Measurements from ENCODE around the gene SEC16B.

SEC16B gene

DNA sequence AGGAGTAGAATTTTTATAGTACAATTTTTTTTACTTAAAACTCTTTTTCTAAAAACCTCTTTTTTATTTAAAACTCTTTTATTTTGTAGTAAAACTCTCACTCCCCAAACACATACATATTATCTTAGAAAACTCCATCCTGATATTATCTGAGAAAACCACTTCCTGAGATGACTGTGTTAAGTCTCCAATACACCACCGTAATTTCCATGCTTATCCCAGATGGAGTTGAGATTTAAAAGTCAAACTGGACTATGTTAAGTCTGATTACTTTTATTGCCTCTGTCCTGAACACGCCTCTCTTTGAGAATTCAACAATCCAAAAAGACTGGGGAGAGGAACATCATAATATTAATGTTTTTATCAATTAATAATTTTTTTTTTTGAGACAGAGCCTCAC lies 3.7 kb downstream of the SEC16B start:
- H3K4me3 ChIP-seq (ENCODE audit: low read depth, low read length), result no peak overlapping the region
- no peak for DNase-seq (ENCODE audit: low read depth)
- TF ChIP-seq, protein P1, sequence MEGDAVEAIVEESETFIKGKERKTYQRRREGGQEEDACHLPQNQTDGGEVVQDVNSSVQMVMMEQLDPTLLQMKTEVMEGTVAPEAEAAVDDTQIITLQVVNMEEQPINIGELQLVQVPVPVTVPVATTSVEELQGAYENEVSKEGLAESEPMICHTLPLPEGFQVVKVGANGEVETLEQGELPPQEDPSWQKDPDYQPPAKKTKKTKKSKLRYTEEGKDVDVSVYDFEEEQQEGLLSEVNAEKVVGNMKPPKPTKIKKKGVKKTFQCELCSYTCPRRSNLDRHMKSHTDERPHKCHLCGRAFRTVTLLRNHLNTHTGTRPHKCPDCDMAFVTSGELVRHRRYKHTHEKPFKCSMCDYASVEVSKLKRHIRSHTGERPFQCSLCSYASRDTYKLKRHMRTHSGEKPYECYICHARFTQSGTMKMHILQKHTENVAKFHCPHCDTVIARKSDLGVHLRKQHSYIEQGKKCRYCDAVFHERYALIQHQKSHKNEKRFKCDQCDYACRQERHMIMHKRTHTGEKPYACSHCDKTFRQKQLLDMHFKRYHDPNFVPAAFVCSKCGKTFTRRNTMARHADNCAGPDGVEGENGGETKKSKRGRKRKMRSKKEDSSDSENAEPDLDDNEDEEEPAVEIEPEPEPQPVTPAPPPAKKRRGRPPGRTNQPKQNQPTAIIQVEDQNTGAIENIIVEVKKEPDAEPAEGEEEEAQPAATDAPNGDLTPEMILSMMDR (conservative IDR thresholded peaks at IDR 0.05; ENCODE audit: low read depth, low read length), result no peak

DNA sequence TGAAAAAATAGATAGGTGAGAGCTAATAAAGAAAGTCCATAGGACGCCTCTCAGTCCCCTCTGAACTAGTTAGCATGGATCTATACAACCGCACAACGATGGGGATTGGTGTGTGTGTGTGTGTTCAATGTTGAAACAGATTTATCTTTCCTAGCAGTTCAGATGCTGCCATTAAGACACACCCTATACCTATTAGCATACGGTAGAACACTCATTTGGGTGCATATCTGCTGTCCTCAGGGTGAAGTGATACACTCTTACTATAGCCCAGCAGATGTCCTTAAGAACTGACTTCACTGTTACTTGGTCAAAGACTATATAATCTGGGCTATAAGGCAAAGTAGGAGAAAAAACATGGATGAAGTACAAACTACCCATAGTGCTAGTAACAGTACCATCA lies 4.6 kb downstream of the SEC16B start:
- TF ChIP-seq, protein P1 (conservative IDR thresholded peaks at IDR 0.05; ENCODE audit: low read depth, low read length), result no peak
- no peak overlapping the region for H3K4me3 ChIP-seq (ENCODE audit: low read depth, low read length)
- no peak for DNase-seq (ENCODE audit: low read depth)

DNA sequence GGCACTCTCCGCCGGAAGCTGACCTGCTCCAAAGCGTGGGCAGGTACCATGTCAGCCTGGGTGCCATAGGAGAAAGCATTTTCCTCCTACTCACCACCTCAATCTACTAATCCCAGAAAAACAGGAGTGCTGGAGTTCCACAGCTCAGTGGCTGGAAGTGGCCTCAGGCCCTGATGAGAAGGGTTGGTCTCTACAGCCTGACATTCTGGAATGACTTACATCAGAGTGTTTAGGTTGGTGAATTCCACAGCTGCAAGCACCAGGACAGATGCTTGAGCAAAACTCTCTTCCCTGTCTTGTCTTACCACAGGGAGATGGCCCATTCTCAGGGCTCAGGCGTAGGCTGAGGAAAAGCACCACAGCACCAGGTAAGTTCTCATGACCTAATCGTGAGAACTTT lies 5.5 kb downstream of the SEC16B start:
- no peak for DNase-seq (ENCODE audit: low read depth)
- H3K4me3 ChIP-seq (ENCODE audit: low read depth, low read length), result no peak overlapping the region
- TF ChIP-seq, protein P1 (conservative IDR thresholded peaks at IDR 0.05; ENCODE audit: low read depth, low read length), result no peak

DNA sequence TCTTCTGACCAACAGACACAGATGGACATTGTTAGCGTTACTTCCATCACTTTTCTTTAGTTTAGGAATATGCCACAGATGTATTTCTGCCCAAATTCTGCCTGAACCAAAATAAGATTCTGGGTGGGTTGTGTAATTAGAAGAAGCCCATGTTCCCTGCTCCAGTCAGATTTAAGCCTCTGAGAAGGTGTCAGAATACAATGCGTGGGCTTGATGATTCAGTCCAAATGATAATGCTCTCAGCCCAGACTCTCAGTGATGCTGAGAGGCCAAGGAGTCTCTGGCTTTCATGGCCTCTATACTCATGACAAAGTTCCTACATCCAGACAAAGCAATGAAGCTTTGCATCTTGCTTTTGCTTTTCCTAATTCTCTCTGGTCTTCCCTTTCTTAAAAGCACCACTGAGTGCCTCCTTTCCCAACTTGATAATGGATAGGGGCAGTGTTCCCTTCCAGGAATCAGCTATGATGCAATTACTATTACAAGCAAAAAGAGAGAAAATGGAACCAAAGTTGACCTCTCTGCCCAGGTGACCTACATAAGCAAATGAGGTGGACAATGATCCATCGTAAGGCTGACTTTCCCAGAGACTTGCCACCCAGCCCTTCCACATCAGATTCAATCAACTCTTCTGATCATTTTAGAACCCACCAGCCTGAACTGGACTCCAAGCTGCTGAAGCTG lies 8.8 kb downstream of the SEC16B start:
- no peak overlapping the region for H3K4me3 ChIP-seq (ENCODE audit: low read depth, low read length)
- no peak for DNase-seq (ENCODE audit: low read depth)
- TF ChIP-seq, protein P1 (conservative IDR thresholded peaks at IDR 0.05; ENCODE audit: low read depth, low read length), result no peak

DNA sequence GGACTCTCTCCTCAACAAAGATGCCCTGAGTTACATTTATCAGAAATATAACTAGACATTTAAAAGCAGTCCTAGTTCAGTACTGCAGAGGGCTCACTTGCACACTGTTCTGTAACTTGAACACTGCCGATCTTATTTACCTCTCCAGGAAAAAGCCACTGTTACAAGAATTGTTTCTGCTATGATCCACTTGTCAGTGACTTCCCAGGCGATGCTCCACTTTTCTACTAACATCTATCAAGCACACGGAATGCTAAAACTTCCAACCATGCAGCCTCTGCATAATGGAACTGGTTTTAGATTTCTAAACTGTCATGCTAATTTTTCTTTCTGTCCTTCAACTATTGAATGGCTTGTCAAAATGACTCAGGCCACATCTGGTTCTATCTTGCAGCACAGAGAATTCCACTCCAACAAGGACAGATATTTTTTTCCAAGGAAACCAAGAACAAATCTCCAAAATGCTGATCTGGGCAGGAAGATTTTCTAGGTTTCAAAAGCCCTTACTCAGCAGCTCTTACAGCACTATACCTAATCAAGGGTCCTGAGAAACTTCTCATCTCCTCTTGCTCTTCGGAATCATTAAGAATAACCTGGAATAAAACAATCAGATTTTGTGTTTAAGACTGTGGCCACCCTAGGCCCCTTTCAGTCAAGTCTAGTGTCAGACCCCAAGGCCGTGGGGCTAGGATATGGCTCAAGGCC lies 9.9 kb downstream of the SEC16B start:
- DNase-seq (ENCODE audit: low read depth), result peak; percentile 80
- TF ChIP-seq, protein P1 (conservative IDR thresholded peaks at IDR 0.05; ENCODE audit: low read depth, low read length), result peak; percentile 69
- H3K4me3 ChIP-seq (ENCODE audit: low read depth, low read length), result no peak overlapping the region

DNA sequence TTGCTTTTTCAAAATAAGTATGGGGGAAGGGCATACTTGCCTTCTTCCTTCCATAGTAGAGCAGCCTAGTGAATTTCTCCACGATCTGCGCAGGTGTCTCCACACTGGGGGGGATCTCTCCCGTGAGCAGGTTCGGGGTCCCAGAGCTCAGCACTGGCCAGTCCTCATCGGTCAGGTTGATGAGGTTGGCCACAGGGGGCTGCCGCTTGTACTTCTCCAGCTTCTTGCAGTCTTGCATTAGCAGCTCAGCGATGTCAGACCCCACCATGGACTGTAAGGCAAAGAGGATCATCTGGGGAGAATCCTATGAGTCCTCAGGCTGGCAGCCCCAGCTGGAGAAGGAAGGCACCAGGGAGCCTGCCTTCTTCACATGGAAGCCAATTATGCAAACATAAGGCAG lies 11.8 kb downstream of the SEC16B start:
- H3K4me3 ChIP-seq (ENCODE audit: low read depth, low read length), result no peak overlapping the region
- TF ChIP-seq, protein P1 (conservative IDR thresholded peaks at IDR 0.05; ENCODE audit: low read depth, low read length), result no peak
- DNase-seq (ENCODE audit: low read depth), result no peak

DNA sequence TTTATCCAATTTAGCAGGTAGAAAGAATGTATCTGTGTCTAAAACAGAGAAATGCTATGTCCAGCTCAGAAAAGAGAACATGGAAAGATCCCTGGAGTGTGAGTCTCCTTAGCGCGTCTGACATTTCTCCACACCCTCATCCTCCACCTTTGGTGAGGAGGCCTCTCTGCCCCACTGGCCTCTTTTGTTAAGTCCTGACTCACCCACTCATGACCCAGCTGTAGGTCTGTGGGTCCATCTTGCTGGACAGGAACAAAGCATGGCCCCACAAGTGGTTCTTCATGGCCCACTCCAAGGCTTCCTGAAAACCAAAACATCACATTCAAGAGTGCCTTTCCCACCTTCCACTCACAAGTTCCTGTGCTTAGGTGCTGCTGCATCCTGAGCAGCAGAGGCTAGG lies 15.8 kb downstream of the SEC16B start:
- no peak for DNase-seq (ENCODE audit: low read depth)

More for the DNA sequence above, 15.8 kb downstream of the SEC16B start:
- H3K4me3 ChIP-seq (ENCODE audit: low read depth, low read length), result no peak overlapping the region
- TF ChIP-seq, protein P1 (conservative IDR thresholded peaks at IDR 0.05; ENCODE audit: low read depth, low read length), result no peak
